HCT116 (cell line): ENCODE results near the gene RNU6-7. TPM values are rescaled to one million over a fixed set of nuclear protein-coding genes. Genes with fewer than 3 reads are reported as not detected.

Source experiments
- ATAC-seq: fragments of 200-7000 bp; cut with Tn5 transposase; 2 replicates; pipeline ENCODE4 v1.9.1; 2020; ENCODE audit warnings: mild to moderate bottlenecking, moderate library complexity
- BruUV-seq: library from RNA; stranded (reverse); fragments of 400-500 nt; replicated peaks from 2 replicates; lab custom pipeline; 2021; lab: Mats Ljungman, UMichigan
- CTCF ChIA-PET: fragments of 300-600 bp; sonication (Branson Sonifier 250); formaldehyde crosslinking; loops from one replicate; lab custom pipeline; 2021; ENCODE audit warnings: antibody characterized with exemption; lab: Charles Lee
- POLR2A ChIA-PET: fragments of 300-600, 350-600 bp; sonication (Branson Sonifier 250); formaldehyde crosslinking; loops from one replicate; lab custom pipeline; 2021; ENCODE audit warnings: antibody characterized with exemption; lab: Charles Lee
- RAD21 ChIA-PET, 2 experiments: fragments of 300-600 bp; sonication (Branson Sonifier 250); formaldehyde crosslinking; loops; one replicate each; lab custom pipeline; 2023; ENCODE audit warnings: low total read pairs in 2 of 2; ENCODE audit not compliant: uncharacterized antibody in 2 of 2, unreplicated experiment in 2 of 2, low non-redundant PET in 1 of 2; lab: Charles Lee
- DNase-seq: peaks from one replicate; pipeline ENCODE4 v3.0.0-alpha.2; 2010; ENCODE audit warnings: low read depth, low spot score
- H2AFZ ChIP-seq: fragments of 200-600 bp; shearing (Covaris generic), sonication (generic); 2 replicates; pipeline ENCODE4 v1.6.1; 2017; ENCODE audit warnings: low read depth, mixed run types, mixed read lengths, antibody characterized with exemption, low read length; ENCODE audit not compliant: poor library complexity, severe bottlenecking
- H3K27ac ChIP-seq: 2 replicates; pipeline ENCODE4 v1.5.1; 2012; ENCODE audit warnings: low read depth, low read length
- H3K27me3 ChIP-seq: fragments of 200-600 bp; sonication (generic); 2 replicates; pipeline ENCODE4 v1.6.1; 2016; ENCODE audit warnings: mixed run types, low read length, mixed read lengths; ENCODE audit not compliant: insufficient read depth
- H3K36me3 ChIP-seq, 2 experiments: fragments of 200-500 bp in 1 of 2; fragments of 200-600 bp in 1 of 2; sonication (Bioruptor generic) in 1 of 2; sonication (generic) in 1 of 2; 2 replicates each; pipeline versions ENCODE4 v1.5.1 to v1.6.1; 2014 to 2016; ENCODE audit warnings: low read length in 2 of 2, inconsistent platforms in 1 of 2, mixed read lengths in 1 of 2, mixed run types in 1 of 2; ENCODE audit not compliant: insufficient read depth in 2 of 2, control insufficient read depth in 1 of 2
- H3K4me1 ChIP-seq, 2 experiments: fragments of 200-600 bp in 1 of 2; sonication (generic) in 1 of 2; 2 replicates each; pipeline versions ENCODE4 v1.5.1 to v1.6.1; 2012 to 2017; ENCODE audit warnings: low read length in 2 of 2, inconsistent platforms in 1 of 2, mild to moderate bottlenecking in 1 of 2, mixed read lengths in 1 of 2, mixed run types in 1 of 2, moderate library complexity in 1 of 2; ENCODE audit not compliant: insufficient read depth in 2 of 2, control insufficient read depth in 1 of 2
- H3K4me2 ChIP-seq: fragments of 200-600 bp; sonication (generic); 2 replicates; pipeline ENCODE4 v1.6.1; 2017; ENCODE audit warnings: mixed run types, low read length, mixed read lengths
- H3K4me3 ChIP-seq, 2 experiments: fragments of 200-600 bp in 1 of 2; sonication (generic) in 1 of 2; replicated peaks in 1 of 2; 2 replicates each; pipeline ENCODE4 v1.5.1; 2011 to 2016; ENCODE audit warnings: low read length in 2 of 2, control low read depth in 1 of 2, low read depth in 1 of 2, mild to moderate bottlenecking in 1 of 2, mixed read lengths in 1 of 2, mixed run types in 1 of 2
- H3K79me2 ChIP-seq: fragments of 200-600 bp; sonication (generic); 2 replicates; pipeline ENCODE4 v1.6.1; 2017; ENCODE audit warnings: mild to moderate bottlenecking, mixed run types, low read length, moderate library complexity, mixed read lengths; ENCODE audit not compliant: insufficient read depth
- H3K9ac ChIP-seq: fragments of 200-600 bp; sonication (generic); 2 replicates; pipeline ENCODE4 v1.6.1; 2016; ENCODE audit warnings: low read length, mixed read lengths
- H3K9me2 ChIP-seq: fragments of 200-600 bp; sonication (generic), shearing (Covaris generic); 2 replicates; pipeline ENCODE4 v1.6.1; 2017; ENCODE audit warnings: mixed run types, mild to moderate bottlenecking, moderate library complexity; ENCODE audit not compliant: insufficient read depth
- H3K9me3 ChIP-seq, 2 experiments: fragments of 200-500 bp in 1 of 2; fragments of 200-600 bp in 1 of 2; sonication (Bioruptor generic) in 1 of 2; sonication (generic) in 1 of 2; 2 replicates each; pipeline ENCODE4 v1.6.1; 2014 to 2017; ENCODE audit warnings: low read length in 2 of 2, mixed read lengths in 2 of 2, inconsistent platforms in 1 of 2, low read depth in 1 of 2, mild to moderate bottlenecking in 1 of 2, mixed run types in 1 of 2, moderate library complexity in 1 of 2; ENCODE audit not compliant: control insufficient read depth in 1 of 2, insufficient read depth in 1 of 2
- H4K20me1 ChIP-seq: fragments of 200-600 bp; sonication (generic), shearing (Covaris generic); 2 replicates; pipeline ENCODE4 v1.6.1; 2017; ENCODE audit warnings: mixed run types, mild to moderate bottlenecking, moderate library complexity; ENCODE audit not compliant: insufficient read depth
- CEBPB ChIP-seq: IDR thresholded peaks from 2 replicates; pipeline ENCODE4 v1.6.1; 2012; ENCODE audit warnings: low read depth
- EZH2 ChIP-seq: fragments of 200-600 bp; sonication (generic); IDR thresholded peaks from 2 replicates; pipeline ENCODE4 v1.6.1; 2017; ENCODE audit warnings: antibody characterized with exemption, mixed run types
- EZH2phosphoT487 ChIP-seq: fragments of 200-600 bp; IDR thresholded peaks from 2 replicates; pipeline ENCODE4 v1.6.1; 2018; ENCODE audit warnings: antibody characterized with exemption, borderline replicate concordance
- JUND ChIP-seq: IDR thresholded peaks from 2 replicates; pipeline ENCODE4 v1.6.1; 2012
- RAD21 ChIP-seq: IDR thresholded peaks from 2 replicates; pipeline ENCODE4 v1.6.1; 2012; ENCODE audit warnings: low read depth, mild to moderate bottlenecking
- SIN3A ChIP-seq: IDR thresholded peaks from 2 replicates; pipeline ENCODE4 v1.6.1; 2012; ENCODE audit warnings: low read depth
- SP1 ChIP-seq: IDR thresholded peaks from 2 replicates; pipeline ENCODE4 v1.6.1; 2012; ENCODE audit warnings: low read depth
- TCF7L2 ChIP-seq: IDR thresholded peaks from 2 replicates; pipeline ENCODE4 v1.7.0; 2011; ENCODE audit warnings: borderline replicate concordance, inconsistent platforms; ENCODE audit not compliant: insufficient read depth, insufficient read length; ENCODE audit errors: extremely low read depth
- YY1 ChIP-seq: IDR thresholded peaks from 2 replicates; pipeline ENCODE4 v1.6.1; 2011; ENCODE audit warnings: low read length, low read depth, moderate library complexity, mild to moderate bottlenecking; ENCODE audit not compliant: insufficient replicate concordance; ENCODE audit errors: extremely low read depth
- ZBTB33 ChIP-seq: IDR thresholded peaks from 2 replicates; pipeline ENCODE4 v1.6.1; 2011; ENCODE audit warnings: mild to moderate bottlenecking, low read length, moderate library complexity; ENCODE audit not compliant: insufficient replicate concordance; ENCODE audit errors: extremely low read depth
- intact Hi-C: fragments of 100-400 bp; cut with micrococcal nuclease; formaldehyde crosslinking; loops from 2 replicates; pipeline ENCODE4 v1.10.0; 2022
- total RNA-seq: library from RNA; stranded (reverse); gene quantifications from one replicate; pipeline ENCODE4 v1.2.1, GENCODE V29; 2021; ENCODE audit not compliant: unreplicated experiment

RNU6-7 gene
- total RNA-seq, 1 experiment from 2014 or later = not detected

- ChIA-PET POLR2A (no interaction called here), RAD21 (interaction anchor here in 1 of 2 experiments (1.0 kb wide), 1 partner anchor 316 kb away, joined by 3 read pairs; no protein-coding TSS in a partner anchor), CTCF (interaction anchor here (1.0 to 5.4 kb wide), 6 partner anchors 174 to 740 kb away, joined by 3 to 73 read pairs (median 9); partner anchors contain the start of gene ARHGAP5)
- intact Hi-C loops = loop anchor here (5.0 to 10.0 kb wide), 3 partner anchors 132 to 896 kb away; partner anchors contain the start of gene DTD2
- no peaks in the 10 kb centered on the region for H3K79me2 ChIP-seq
- H3K4me1 ChIP-seq = peaks cover 0 to 10% of the 10 kb centered on the region in 2 experiments; a peak in 2 of 4 replicates
- H3K4me2 ChIP-seq = no peak overlapping the region
- H3K27ac ChIP-seq = no peak overlapping the region
- H4K20me1 ChIP-seq = no peaks in the 10 kb centered on the region
- no peaks in the 10 kb centered on the region for H3K9me2 ChIP-seq
- H3K9ac ChIP-seq = no peak overlapping the region
- H3K27me3 ChIP-seq = no peaks in the 10 kb centered on the region
- H3K9me3 ChIP-seq = no peaks in the 10 kb centered on the region
- no peaks in the 10 kb centered on the region for H3K36me3 ChIP-seq
- H2AFZ ChIP-seq = no peak overlapping the region
- ATAC-seq (no peak), DNase-seq (no peak)
- no TSS peak for BruUV-seq
- H3K4me3 ChIP-seq = no peak overlapping the region
- TF ChIP-seq ZBTB33 (no peak), EZH2phosphoT487 (no peak), TCF7L2 (no peak), YY1 (no peak), SP1 (no peak), JUND (no peak), SIN3A (no peak), CEBPB (no peak), RAD21 (no peak), EZH2 (no peak)
These were observed 48.8 kb downstream of the RNU6-7 start for GRCh38 chr14:32250681-32251080.
